GM19372 (cell line): Measurements from ENCODE around the gene USP12.
"Not testable (repeated sequence)": the region's sequence is repeated elsewhere in the genome, so short reads cannot be mapped to it uniquely, and the experiment has no call there.

Experiments
- ATAC-seq: cut with Tn5 transposase; IDR thresholded peaks from one replicate; pipeline ENCODE4 v1.9.1; 2021; ENCODE audit warnings: mild to moderate bottlenecking, low read depth, moderate library complexity; ENCODE audit not compliant: unreplicated experiment

The USP12 gene

DNA sequence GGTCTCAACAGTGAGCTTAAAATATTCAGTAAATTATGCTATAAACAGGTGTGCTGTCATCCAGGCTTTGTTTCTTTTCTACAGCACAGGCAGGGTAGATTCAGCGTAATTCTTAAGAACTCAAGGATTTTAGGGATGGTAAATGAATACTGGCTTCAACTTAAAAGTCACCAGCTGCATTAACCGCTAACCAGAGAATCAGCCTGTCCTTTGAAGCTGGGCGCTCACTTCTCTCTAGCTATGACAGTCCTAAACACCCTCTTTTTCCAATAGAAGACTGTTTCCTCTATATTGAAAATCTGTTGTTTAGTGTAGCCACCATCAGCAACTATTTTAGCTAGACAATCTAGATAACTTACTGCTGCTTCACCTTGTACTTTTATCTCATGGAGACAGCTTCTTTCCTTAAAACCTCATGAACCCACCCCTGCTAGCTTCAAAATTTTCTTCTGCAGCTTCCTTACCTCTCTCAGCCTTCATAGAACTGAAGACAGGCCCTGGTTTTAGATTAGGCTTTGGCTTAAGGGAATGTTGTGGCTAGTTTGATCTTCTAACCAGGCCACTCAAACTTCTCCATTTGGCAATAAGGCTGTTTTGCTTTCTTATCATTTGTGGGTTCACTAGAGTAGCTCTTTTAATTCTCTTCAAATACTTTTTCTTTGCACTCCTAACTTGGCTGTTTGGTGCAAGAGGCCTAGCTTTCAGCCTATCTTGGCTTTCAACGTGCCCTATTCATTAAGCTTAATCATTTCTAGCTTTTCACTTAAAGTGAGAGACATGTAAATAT lies 89.5 kb downstream of the USP12 start:
- no peak for ATAC-seq

DNA sequence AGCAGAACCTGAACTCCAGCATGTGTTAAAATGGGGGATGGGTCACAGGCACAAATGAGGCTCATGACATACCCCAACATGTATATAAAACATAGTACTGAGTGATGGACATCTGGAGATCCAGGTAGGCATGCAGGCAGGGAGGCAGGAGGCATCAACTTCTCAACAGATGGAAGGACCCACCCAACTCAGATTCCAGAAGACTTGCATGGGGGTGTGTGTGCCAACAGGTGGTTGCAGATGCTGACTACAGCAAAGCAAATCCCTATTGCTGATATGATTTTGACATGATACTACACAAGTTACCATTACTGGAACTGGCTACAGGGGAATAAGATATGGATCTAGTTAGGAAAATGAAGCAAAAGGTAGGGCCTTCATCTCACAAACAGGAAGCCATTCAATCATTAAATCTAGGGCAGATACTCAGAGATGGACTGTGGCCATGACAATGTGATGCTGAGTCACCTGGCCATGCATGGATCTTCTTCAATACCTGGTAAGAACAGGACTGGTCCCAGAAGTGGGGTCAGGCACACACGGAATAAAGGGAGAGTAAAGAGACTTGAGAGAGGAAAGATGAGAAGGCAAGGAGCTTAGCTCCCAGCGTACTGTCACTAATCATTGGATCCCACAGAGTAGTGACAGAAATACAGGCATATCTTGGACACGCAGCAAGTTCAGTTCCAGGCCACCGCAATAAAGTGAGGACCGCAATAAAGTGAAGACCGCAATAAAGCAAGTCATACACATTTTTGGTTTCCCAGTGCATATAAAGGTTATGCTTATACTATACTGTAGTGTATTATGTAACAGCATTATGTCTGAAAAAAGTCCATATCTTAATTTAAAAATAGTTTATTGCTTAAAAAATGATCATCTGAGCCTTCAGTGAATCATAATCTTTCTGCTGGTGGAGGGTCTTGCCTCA lies 91.3 kb downstream of the USP12 start:
- no peak for ATAC-seq

DNA sequence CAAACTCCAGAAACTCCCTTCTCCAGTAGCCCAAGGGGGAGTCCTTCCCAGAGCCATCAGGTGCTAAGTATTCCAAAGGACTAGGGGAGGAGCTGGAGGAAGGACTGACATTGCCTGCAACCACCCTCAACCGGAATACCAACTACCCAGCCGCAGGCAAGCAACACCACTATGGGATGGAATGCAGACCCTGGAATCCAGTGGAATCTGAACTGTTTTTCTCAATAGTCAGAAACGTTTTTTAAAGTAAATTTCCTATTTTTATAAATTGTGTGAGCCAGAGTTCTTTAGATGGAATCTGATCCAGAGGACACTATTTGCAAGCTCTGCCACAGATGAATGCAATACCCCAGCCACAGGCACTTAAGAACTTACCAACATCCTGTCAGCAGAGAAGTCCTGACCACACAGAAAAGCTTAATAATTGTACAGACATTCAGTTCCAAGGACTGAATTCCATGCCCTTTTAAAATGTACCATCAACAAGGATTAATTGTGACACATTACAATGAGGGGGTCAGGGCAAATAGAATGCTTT lies 92.1 kb downstream of the USP12 start:
- ATAC-seq, result no peak

DNA sequence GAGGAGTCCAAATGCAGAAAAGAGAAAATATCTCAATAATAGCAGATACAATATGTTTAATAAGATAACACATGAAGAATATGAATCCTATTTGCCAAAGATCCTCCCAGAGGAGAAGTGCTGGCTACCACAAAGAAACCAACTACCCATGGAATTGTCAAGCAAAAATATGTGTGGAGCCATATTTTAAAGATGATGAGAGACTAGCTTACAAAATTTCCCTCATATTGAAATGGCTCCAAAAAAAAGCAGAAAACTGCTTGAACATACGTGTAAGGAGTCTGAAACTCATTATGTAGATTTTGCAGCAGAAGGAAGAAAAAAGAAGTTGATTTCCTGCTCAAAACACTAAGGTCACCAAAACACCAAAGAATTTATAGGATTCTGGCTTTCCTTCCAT lies 94.2 kb downstream of the USP12 start:
- no peak for ATAC-seq

DNA sequence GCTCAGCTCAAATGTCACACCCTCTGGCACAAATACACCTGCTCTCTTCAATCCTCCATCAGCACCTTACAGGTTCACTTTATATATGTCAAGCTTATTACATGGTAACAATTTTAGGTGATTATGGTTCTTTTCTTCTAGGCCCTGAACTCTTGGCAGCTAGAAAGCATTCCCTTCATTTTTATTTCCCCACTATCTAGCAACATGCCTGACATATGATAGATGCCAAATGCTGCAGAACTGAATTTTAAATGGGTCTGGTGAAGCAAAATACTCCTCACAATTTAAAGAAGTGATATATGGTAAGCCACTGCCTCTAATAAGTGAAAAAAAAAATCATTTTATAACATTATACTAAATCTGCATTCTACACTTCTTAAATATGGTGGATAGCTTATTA lies 95.2 kb downstream of the USP12 start:
- no peak for ATAC-seq

DNA sequence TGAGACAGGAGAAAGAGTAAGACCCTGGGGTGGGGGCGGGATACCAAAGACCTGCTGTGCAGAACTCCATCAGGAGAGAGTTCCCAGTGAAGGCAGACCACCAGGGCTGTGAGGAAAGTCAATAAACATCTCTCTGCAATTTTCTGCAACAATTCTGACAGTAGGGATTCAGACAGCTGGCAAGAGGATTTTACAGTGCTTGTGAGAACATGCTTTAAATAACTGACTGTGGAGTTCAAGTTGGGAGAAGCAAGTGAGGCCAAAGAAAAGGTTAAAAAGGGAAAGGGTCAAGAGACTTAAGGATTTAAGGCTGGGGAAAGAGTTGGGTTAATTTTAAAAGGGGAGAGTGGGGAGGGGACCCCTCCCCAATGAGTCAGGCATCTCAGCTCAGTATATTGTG lies 98.4 kb downstream of the USP12 start:
- ATAC-seq, result no peak

DNA sequence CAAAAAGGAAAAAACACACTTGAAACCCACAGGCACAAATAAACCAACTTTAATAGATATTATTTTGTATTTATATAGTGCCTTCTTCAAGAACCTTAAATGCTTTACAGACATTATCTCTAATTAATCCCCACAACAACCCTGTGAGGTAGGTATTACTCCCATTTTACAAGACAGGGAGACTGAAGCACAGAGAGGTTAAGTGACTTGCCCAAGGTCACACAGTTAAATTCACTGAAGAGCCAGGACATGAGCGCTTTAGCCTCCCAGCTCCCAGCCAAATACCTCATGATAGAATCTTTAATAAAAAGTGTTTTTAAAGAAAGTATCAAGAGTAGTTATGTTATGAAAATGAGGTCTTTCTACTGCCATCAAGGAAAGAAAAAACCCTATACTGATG lies 105.5 kb downstream of the USP12 start:
- not testable (repeated sequence) for ATAC-seq

DNA sequence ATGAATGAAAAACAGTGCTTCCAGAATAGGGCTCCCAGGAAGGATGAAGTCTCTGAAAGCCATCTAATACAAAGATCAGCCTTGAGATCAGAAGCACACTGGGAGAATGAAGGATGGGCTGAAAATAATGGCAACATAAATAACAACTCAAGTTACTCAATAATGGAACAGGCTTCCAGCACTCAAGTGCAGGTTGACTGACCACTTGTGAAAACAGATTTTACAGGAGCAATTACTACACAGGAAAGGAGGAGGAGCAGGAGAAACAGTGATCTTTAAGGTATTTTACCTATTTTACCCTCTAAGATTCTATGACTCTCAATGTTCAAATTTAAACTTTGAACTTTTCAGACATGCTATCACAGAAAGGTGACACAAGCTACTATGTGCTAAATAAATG lies 106.0 kb downstream of the USP12 start:
- no peak for ATAC-seq

DNA sequence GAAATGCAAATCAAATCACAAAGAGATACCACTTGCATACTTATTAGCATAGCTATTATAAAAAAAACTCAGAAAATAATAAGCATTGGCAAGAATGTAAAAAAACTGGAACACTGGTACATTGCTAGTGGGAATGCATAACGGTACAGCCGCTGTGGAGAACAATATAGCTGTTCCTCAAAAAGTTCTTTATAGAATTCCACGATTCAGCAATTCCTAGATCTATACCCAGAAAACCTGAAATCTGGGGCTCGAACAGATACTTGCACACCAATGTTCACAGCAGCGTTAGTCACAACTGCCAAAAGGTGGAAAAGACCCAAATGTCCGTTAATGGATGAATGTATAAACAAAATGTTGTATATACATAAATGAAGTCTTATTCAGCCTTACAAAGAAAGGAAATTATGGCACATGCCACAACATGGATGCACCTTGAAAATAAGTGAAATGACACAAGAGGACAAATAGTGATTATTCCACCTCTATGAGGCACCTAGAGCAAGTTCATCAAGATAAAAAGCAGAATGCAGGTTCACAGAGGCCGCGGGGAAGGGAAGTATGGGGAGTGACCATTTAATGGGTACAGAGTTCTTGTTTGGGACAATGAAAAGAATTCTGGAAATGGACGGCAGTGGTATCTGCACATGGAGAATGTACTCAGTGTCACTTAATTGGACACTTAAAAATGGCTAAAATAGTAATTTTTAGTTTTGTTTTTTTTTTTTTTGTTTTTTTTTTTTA lies 107.2 kb downstream of the USP12 start:
- no peak for ATAC-seq

DNA sequence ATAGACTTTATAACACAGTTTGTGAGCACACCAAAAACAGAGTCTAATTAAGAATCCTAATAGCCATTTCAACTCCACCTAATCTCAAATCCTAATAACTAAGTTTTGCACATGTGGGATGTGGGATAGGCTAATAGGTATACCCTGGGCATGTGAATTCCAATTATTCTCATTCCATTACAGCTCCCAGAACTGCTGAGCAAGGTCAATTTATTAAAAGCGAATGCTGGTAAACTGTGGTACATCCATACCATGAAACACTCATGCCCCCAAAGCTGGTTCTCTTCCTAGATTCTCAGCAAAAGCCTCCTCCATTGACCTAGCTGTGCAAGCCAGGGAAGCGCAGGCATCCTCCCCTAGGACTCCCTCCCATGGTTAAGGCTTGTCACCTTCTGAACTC lies 113.8 kb downstream of the USP12 start:
- ATAC-seq, result no peak

DNA sequence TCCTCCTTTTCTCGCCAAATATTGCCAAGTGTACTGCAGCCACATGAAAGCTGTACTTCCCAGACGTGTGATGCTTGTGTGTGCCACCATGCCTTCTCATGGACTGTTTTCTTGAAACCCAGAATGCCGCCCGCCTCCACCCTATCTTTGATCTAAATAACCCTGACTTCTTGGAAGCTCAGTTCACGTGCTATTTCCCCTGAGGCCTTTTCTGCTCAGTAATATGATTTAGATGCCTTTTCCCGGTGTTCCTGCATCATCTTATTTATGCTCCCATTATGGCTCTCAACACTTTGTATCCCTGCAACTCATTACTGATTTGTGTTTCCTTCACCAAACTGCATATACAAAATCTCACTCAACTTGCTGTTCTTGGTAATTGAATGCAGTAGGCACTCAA lies 116.1 kb downstream of the USP12 start:
- ATAC-seq, result no peak

DNA sequence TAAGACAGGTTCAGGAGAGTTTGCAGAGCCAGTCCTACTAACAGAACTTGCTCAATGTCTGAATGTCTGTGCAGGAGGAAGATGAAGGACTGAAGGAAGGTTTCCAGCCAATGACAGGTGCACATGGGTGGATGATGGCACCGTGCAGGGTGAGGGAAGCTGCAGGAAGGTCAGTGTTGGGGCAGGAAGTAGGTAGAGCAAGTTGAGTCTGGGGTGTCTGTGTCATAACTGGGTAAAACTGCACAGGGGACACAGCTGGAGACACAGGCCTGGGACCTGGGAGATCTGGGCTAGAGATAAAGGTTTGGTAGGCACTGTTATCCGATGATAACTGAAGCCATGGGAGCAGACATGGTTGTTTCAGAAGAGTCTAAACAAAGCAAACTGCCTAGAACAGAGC lies 116.9 kb downstream of the USP12 start:
- ATAC-seq, result no peak

DNA sequence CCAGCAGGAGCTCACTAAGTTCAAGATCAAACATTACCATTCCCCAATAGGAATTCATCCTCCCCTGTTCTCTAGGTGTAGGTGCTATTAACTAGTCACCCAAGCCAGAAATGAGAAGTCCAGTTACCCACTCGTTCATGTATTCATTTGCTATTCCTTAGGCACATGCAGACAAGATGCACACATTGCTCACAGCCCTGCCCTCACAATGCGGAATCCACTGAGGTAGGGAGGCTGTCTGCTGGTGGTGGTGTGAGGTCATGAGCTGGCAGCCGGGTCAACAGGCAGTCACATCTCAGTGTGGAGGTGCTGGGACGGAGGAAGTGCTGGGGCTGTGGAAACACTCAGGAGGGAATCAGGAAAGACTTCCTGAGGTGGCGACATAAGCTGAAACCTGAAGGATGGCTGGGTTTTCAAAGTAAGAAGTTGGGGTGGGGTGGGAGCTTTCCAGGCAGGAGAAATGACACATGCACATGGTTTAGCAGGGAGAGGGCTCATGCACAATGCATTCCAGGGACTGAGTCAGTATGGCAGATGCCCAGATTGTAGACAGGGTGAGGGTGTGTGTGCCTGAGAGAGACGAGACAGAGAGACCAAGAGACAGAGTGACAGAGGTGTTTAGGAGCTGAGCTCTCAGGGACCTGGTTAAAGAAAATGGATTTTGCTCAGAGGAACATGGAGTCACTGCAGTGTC lies 117.6 kb downstream of the USP12 start:
- no peak for ATAC-seq

DNA sequence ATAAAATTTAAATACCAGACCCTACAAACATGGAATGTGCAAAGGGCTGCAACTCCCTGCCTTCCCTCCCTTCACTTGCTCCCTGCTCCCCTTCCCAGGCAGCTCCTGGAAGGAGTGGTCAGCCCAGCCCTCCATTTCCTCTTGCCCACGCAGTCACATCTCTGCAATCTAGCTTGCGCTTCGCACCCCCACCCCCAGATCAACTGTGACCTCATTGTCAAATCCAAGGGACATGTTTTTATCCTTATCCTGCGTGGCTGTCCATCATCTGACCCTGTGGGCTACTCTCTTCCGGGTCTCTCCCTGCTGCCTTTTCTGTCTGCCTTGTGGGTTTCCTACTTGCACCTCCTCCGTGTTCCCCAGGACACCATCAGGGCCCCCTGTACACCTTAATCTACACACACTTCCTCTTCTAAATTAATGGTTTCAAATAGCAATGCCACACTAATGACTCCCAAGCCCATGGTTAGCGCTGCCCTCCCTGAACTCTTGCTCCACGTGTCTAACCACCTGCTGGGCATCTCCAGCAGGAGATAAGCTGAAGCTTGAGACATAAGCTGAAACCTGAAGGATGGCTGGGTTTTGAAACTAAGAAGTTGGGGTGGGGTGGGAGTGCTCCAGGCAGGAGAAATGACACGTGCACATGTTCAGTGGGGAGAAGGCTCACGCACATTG lies 118.3 kb downstream of the USP12 start:
- ATAC-seq, result no peak

DNA sequence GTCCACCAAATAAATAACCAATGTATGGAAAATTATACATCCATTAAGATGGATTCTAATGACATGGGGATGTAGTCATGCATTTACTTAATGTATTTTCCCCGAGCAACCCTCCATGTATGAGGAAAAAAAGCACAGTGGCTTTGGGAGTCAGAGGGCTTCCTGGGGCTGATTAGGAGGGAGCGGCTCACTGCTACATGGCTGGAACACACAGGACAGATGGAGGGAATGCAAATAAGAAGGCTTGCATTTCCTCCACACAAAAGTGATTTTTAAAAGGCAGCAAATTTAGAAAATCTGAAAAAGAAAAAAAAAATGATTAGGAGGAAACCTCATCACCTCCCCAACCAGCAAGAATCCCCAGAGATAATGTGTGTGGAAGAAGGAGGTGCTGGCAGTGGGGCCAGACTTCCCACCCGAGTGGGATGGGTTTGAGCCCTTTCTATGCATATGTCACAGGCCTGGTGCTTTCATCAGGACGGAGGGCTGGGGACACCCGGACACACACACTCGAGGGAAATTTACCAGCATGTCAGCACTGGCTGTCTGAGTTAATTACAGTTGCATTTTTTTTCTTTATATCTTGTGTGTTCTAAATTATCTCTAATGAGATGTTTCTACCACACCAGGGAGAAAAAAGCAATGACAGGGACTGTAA lies 118.9 kb downstream of the USP12 start:
- no peak for ATAC-seq

DNA sequence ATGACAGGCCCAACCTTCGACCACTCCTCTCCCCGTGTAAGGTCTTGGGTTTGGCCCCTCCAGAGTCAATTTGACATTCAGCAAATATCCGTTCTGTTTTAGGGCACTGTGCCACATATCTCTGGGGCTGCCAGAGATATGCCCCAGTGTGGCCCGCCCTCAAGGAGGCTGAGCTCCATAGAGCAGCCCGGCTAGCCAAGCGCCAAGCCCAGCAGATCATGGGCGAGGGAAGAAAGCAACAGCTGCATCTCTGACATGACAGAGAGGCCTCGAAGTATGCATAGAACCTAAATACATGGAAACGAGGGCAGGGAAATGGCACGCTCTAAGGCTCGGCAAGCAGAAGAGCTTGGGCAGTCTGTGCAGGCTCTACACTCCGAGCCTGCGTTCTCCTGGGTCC lies 124.5 kb downstream of the USP12 start:
- ATAC-seq, result no peak

DNA sequence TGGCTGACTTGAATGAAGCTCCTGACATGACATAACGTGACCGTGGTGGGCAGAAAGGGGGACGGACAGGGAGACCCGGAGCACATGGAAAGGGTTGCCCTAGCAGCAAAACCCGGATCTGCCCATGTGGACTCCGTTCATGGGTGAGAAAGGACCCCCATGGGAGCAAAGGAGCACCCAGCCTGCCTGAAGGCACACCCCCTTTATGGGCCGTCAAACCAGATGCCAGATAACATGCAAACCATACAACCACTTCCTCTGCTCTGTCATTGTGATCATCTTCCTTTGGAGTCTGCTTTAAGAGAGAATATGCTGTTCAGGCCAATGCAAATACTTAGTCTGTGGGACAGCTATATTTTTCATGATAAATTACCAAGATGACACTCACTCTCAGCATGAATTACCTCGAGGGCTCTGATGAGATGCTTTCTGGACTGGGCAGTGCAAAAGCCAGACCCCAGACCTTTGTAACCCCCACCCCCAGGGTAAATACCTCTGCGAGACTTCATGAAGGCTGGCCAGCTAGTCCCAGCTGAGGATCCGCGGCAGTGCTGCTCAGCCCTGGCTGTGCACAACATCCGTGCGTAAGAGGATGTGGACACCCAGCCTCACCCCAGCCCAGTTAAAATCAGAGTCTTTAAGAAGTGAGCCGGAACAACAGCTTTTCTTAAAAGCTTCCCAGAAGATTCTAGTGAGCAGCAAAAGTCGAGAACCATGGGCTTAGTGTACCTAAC lies 126.6 kb downstream of the USP12 start:
- no peak for ATAC-seq

DNA sequence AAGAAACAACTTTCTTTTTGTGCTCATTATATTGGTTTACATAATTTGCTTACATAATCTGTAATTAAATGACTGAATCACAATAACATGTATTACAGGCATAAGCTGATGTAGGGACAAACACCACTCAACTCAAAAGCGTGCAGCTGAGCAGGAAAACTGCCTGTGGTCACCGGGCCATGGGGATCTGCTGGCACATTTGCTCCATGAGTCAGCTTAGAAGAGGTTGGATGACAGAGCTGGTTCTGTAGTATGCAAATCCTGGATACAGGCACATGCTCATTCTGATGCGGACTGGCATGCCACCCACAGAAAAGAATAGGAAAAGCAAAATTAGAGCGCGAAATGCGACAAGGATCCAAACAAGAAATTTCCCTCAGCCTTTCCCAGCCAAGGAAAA lies 128.6 kb downstream of the USP12 start:
- no peak for ATAC-seq

DNA sequence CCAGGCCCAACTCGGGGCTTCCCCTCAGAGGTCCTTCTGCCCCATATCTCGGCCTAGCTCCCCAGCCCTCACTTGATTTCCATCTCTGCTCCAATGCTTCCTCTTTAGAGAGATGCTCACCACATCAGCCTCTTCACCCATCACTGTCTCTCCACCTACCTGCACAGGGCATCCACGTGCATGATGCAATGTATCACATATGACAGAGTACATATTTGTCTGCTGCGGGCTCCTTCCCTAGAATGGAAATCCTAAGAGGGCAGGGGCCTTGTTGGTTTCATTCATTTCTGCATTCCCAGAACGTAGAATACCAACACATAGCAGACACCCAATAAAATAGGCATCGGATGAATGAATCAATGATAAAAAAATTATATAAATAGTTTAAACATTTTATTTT lies 130.3 kb downstream of the USP12 start:
- ATAC-seq, result no peak
